ENCODE measurements around the gene MBNL3. TPM values are rescaled to one million over a fixed set of nuclear protein-coding genes. Genes with fewer than 3 reads are reported as not detected.

The MBNL3 gene
- total RNA-seq, 1 donor from 2014 or later: 3.4 TPM

GRCh38 chrX:132442691-132443090, 46.1 kb downstream of the MBNL3 start:
- H3K4me1 Mint-ChIP-seq: no peaks in the 10 kb centered on the region
- H3K9me3 Mint-ChIP-seq: peaks cover 19% of the 10 kb centered on the region

GRCh38 chrX:132435222-132435621, 53.6 kb downstream of the MBNL3 start:
- H3K4me2 ChIP-seq: no peak overlapping the region
- H3K27me3 Mint-ChIP-seq (ENCODE audit: insufficient read depth, low read depth): no peaks in the 10 kb centered on the region
- H3K27me3 ChIP-seq: no peaks in the 10 kb centered on the region
- H3K4me1 Mint-ChIP-seq: peaks cover 7% of the 10 kb centered on the region
- H3K36me3 ChIP-seq: no peaks in the 10 kb centered on the region
- no peak overlapping the region for H3K27ac Mint-ChIP-seq
- H3K9me3 Mint-ChIP-seq: no peaks in the 10 kb centered on the region
- no peak overlapping the region for H2AFZ ChIP-seq (replicated peaks)
- H3K4me3 ChIP-seq: no peak overlapping the region
- H3K27ac ChIP-seq: no peak overlapping the region
- H3K4me1 ChIP-seq: no peaks in the 10 kb centered on the region
- no peak for DNase-seq (ENCODE audit: low spot score)
- H3F3A ChIP-seq (ENCODE audit: low read depth): no peaks in the 10 kb centered on the region
- no peaks in the 10 kb centered on the region for H4K20me1 ChIP-seq (ENCODE audit: low read depth)
- TF ChIP-seq EZH2phosphoT487 (IDR thresholded peaks at IDR 0.05) (no peak), CTCF (IDR thresholded peaks at IDR 0.05) (no peak), EZH2 (IDR thresholded peaks at IDR 0.05) (no peak)
- peaks cover 12% of the 10 kb centered on the region for H3K36me3 Mint-ChIP-seq
- no peak overlapping the region for H3K9ac ChIP-seq
- no peak overlapping the region for H3K4me3 Mint-ChIP-seq
- no peaks in the 10 kb centered on the region for H3K9me3 ChIP-seq (ENCODE audit: low read depth)
- H3K79me2 ChIP-seq (ENCODE audit: low read depth): no peaks in the 10 kb centered on the region

More at GRCh38 chrX:132442691-132443090, 46.1 kb downstream of the MBNL3 start:
- DNase-seq (ENCODE audit: low spot score): no peak
- Mint-ChIP-seq H3K36me3 (peaks cover 5% of the 10 kb centered on the region), H3K27me3 (ENCODE audit: insufficient read depth, low read depth) (no peaks in the 10 kb centered on the region), H3K4me3 (no peak overlapping the region), H3K27ac (no peak overlapping the region)
- Histone ChIP-seq H3K79me2 (ENCODE audit: low read depth) (no peaks in the 10 kb centered on the region), H3K9ac (no peak overlapping the region), H3K36me3 (no peaks in the 10 kb centered on the region), H3K9me3 (ENCODE audit: low read depth) (no peaks in the 10 kb centered on the region), H3F3A (ENCODE audit: low read depth) (no peaks in the 10 kb centered on the region), H2AFZ (replicated peaks) (no peak overlapping the region), H3K4me3 (no peak overlapping the region), H3K27ac (no peak overlapping the region), H3K4me2 (no peak overlapping the region), H3K4me1 (no peaks in the 10 kb centered on the region), H4K20me1 (ENCODE audit: low read depth) (no peaks in the 10 kb centered on the region), H3K27me3 (no peaks in the 10 kb centered on the region)
- TF ChIP-seq CTCF (IDR thresholded peaks at IDR 0.05) (no peak), EZH2phosphoT487 (IDR thresholded peaks at IDR 0.05) (no peak), EZH2 (IDR thresholded peaks at IDR 0.05) (no peak)

GRCh38 chrX:132433551-132433950, 55.3 kb downstream of the MBNL3 start:
- Mint-ChIP-seq H3K4me1 (peaks cover 7% of the 10 kb centered on the region), H3K9me3 (no peaks in the 10 kb centered on the region), H3K4me3 (no peak overlapping the region), H3K36me3 (peaks cover 12% of the 10 kb centered on the region), H3K27me3 (ENCODE audit: insufficient read depth, low read depth) (no peaks in the 10 kb centered on the region), H3K27ac (no peak overlapping the region)
- no peaks in the 10 kb centered on the region for H3K9me3 ChIP-seq (ENCODE audit: low read depth)
- no peak for DNase-seq (ENCODE audit: low spot score)
- no peaks in the 10 kb centered on the region for H3K4me1 ChIP-seq
- H3K9ac ChIP-seq: no peak overlapping the region
- TF ChIP-seq CTCF (IDR thresholded peaks at IDR 0.05) (no peak), EZH2 (IDR thresholded peaks at IDR 0.05) (no peak), EZH2phosphoT487 (IDR thresholded peaks at IDR 0.05) (no peak)
- no peaks in the 10 kb centered on the region for H3K27me3 ChIP-seq
- H2AFZ ChIP-seq (replicated peaks): no peak overlapping the region
- H4K20me1 ChIP-seq (ENCODE audit: low read depth): no peaks in the 10 kb centered on the region
- H3K4me3 ChIP-seq: no peak overlapping the region
- H3F3A ChIP-seq (ENCODE audit: low read depth): no peaks in the 10 kb centered on the region
- H3K4me2 ChIP-seq: no peak overlapping the region
- no peaks in the 10 kb centered on the region for H3K36me3 ChIP-seq
- H3K79me2 ChIP-seq (ENCODE audit: low read depth): no peaks in the 10 kb centered on the region
- H3K27ac ChIP-seq: no peak overlapping the region
